GM23248 (cell line): ENCODE data around the gene ZMYND11. TPM values are rescaled to one million over a fixed set of nuclear protein-coding genes. Genes with fewer than 3 reads are reported as not detected.

Experiments
- DNase-seq: peaks from one replicate; pipeline ENCODE4 v3.0.0-alpha.2; 2015
- H2AFZ ChIP-seq: fragments of 200-600 bp; sonication (generic); 2 replicates; pipeline ENCODE4 v1.6.1; 2016; ENCODE audit warnings: antibody characterized with exemption
- H3F3A ChIP-seq: fragments of 200-600 bp; sonication (generic); 2 replicates; pipeline ENCODE4 v1.6.1; 2016; ENCODE audit warnings: mild to moderate bottlenecking, antibody characterized with exemption, mixed run types; ENCODE audit not compliant: insufficient read depth
- H3K27ac ChIP-seq: fragments of 200-600 bp; sonication (generic); 2 replicates; pipeline ENCODE4 v1.5.1; 2016; ENCODE audit warnings: mild to moderate bottlenecking
- H3K27me3 ChIP-seq: fragments of 200-600 bp; sonication (generic); replicated peaks from 2 replicates; pipeline ENCODE4 v1.6.1; 2016; ENCODE audit warnings: mild to moderate bottlenecking; ENCODE audit not compliant: insufficient read depth
- H3K36me3 ChIP-seq: fragments of 200-600 bp; sonication (generic); 2 replicates; pipeline ENCODE4 v1.6.1; 2016; ENCODE audit warnings: low read depth, mild to moderate bottlenecking
- H3K4me1 ChIP-seq: fragments of 200-600 bp; sonication (generic); 2 replicates; pipeline ENCODE4 v1.6.1; 2016; ENCODE audit warnings: mild to moderate bottlenecking; ENCODE audit not compliant: insufficient read depth
- H3K4me2 ChIP-seq: fragments of 200-600 bp; sonication (generic); one replicate; pipeline ENCODE4 v1.6.1; 2016; ENCODE audit warnings: mild to moderate bottlenecking; ENCODE audit not compliant: unreplicated experiment
- H3K4me3 ChIP-seq: fragments of 200-600 bp; sonication (generic); 2 replicates; pipeline ENCODE4 v1.5.1; 2016; ENCODE audit warnings: mild to moderate bottlenecking
- H3K79me2 ChIP-seq: fragments of 200-600 bp; sonication (generic); 2 replicates; pipeline ENCODE4 v1.6.1; 2016; ENCODE audit warnings: mild to moderate bottlenecking; ENCODE audit not compliant: insufficient read depth
- H3K9ac ChIP-seq: fragments of 200-600 bp; sonication (generic); 2 replicates; pipeline ENCODE4 v1.6.1; 2016; ENCODE audit warnings: mild to moderate bottlenecking
- H3K9me2 ChIP-seq: fragments of 200-600 bp; sonication (generic); 2 replicates; pipeline ENCODE4 v1.6.1; 2016; ENCODE audit warnings: mixed run types, mild to moderate bottlenecking, moderate library complexity; ENCODE audit not compliant: insufficient read depth
- H3K9me3 ChIP-seq: fragments of 200-600 bp; sonication (generic); one replicate; pipeline ENCODE4 v1.6.1; 2017; ENCODE audit warnings: low read depth
- H4K20me1 ChIP-seq: fragments of 200-600 bp; sonication (generic); 2 replicates; pipeline ENCODE4 v1.6.0; 2016; ENCODE audit not compliant: insufficient read depth
- EZH2 ChIP-seq: fragments of 200-600 bp; sonication (generic); IDR thresholded peaks from 2 replicates; pipeline ENCODE4 v1.6.1; 2018; ENCODE audit warnings: antibody characterized with exemption, mild to moderate bottlenecking; ENCODE audit not compliant: insufficient read depth, poor library complexity, severe bottlenecking
- EZH2phosphoT487 ChIP-seq: fragments of 200-600 bp; sonication (generic); IDR thresholded peaks from 2 replicates; pipeline ENCODE4 v1.6.1; 2018; ENCODE audit warnings: antibody characterized with exemption, moderate library complexity, mild to moderate bottlenecking, low read depth; ENCODE audit not compliant: insufficient read depth
- WGBS, 2 experiments: methylation state at CpG; one replicate each; pipeline ENCODE4 v1.1.6; 2015 to 2017; ENCODE audit warnings: low lambda C conversion rate in 2 of 2, low coverage in 1 of 2; ENCODE audit errors: missing lambda C conversion rate in 2 of 2; 5-methylcytosine and 5-hydroxymethylcytosine counted together
- in situ Hi-C: fragments of 300-500 bp; cut with MboI; formaldehyde crosslinking; loops from 2 replicates; pipeline ENCODE4 v1.15.0; 2020
- polyA plus RNA-seq: library from polyadenylated mRNA; unstranded; fragments of >200 nt; fragmentation: Nextera tagmentation; extraction: Ambion mirVana; gene quantifications from 2 replicates; pipeline ENCODE4 v1.2.1, GENCODE V29; 2016
- total RNA-seq: library from RNA; depleted of rRNA; stranded (reverse); fragments of >200 nt; shearing (Covaris generic); gene quantifications from 2 replicates; pipeline ENCODE4 v1.2.3, GENCODE V29; 2014

ZMYND11 gene
- total and polyA plus RNA-seq, 2 experiments from 2014 or later, result 47.1 to 63.4 TPM

GRCh38 chr10:124874-125273, 10.4 kb upstream of the ZMYND11 start:
- no peaks in the 10 kb centered on the region for H4K20me1 ChIP-seq
- 87 to 92% methylated on average over 1 of the region's 1 CpG for WGBS, 2 experiments
- in situ Hi-C loops, result no loop called here
- H2AFZ ChIP-seq, result no peak overlapping the region
- H3K36me3 ChIP-seq, result no peaks in the 10 kb centered on the region
- TF ChIP-seq EZH2phosphoT487, result no peak
- no peak for TF ChIP-seq EZH2
- no peak overlapping the region for H3K4me3 ChIP-seq
- no peaks in the 10 kb centered on the region for H3K27me3 ChIP-seq
- no peak overlapping the region for H3K4me2 ChIP-seq
- no peaks in the 10 kb centered on the region for H3K4me1 ChIP-seq
- H3F3A ChIP-seq, result peaks cover 9% of the 10 kb centered on the region; the same call in 1 of the 2 replicates
- H3K27ac ChIP-seq, result no peak overlapping the region
- H3K9me2 ChIP-seq, result peaks cover 4% of the 10 kb centered on the region; the same call in 1 of the 2 replicates
- DNase-seq, result no peak
- no peaks in the 10 kb centered on the region for H3K9me3 ChIP-seq
- H3K79me2 ChIP-seq, result no peaks in the 10 kb centered on the region
- H3K9ac ChIP-seq, result no peak overlapping the region

GRCh38 chr10:127612-128432, 7.4 kb upstream of the ZMYND11 start:
- DNase-seq, result no peak
- in situ Hi-C loops, result no loop called here
- Histone ChIP-seq H3K27me3 (no peaks in the 10 kb centered on the region), H4K20me1 (no peaks in the 10 kb centered on the region), H3K4me3 (no peak overlapping the region), H3K27ac (no peak overlapping the region), H3F3A (peaks cover 11% of the 10 kb centered on the region), H3K4me1 (peaks cover 5% of the 10 kb centered on the region), H3K9me2 (peaks cover 4% of the 10 kb centered on the region; the same call in 1 of the 2 replicates), H3K36me3 (no peaks in the 10 kb centered on the region), H2AFZ (no peak overlapping the region), H3K9me3 (no peaks in the 10 kb centered on the region), H3K4me2 (no peak overlapping the region), H3K9ac (no peak overlapping the region), H3K79me2 (no peaks in the 10 kb centered on the region)
- WGBS, 2 experiments, result 95 to 98% methylated on average over 9 of the region's 9 CpGs
- TF ChIP-seq EZH2phosphoT487 (no peak), EZH2 (no peak)

GRCh38 chr10:129810-130209, 5.4 kb upstream of the ZMYND11 start:
- Histone ChIP-seq H3K79me2 (0 out of 2 replicates have a peak, but pooled peaks cover 8% of the 10 kb centered on the region), H3K27me3 (no peaks in the 10 kb centered on the region), H3K9me2 (no peaks in the 10 kb centered on the region), H3K4me3 (no peak overlapping the region), H3K9ac (no peak overlapping the region), H3K9me3 (no peaks in the 10 kb centered on the region), H4K20me1 (no peaks in the 10 kb centered on the region), H3K36me3 (no peaks in the 10 kb centered on the region), H3K4me2 (no peak overlapping the region), H3K27ac (no peak overlapping the region), H3K4me1 (peaks cover 20% of the 10 kb centered on the region), H2AFZ (no peak overlapping the region), H3F3A (peaks cover 25% of the 10 kb centered on the region)
- WGBS, 2 experiments, result 13 to 20% methylated on average over 4 of the region's 4 CpGs
- DNase-seq, result peak; percentile 18
- in situ Hi-C loops, result no loop called here
- TF ChIP-seq EZH2 (no peak), EZH2phosphoT487 (no peak)

DNA sequence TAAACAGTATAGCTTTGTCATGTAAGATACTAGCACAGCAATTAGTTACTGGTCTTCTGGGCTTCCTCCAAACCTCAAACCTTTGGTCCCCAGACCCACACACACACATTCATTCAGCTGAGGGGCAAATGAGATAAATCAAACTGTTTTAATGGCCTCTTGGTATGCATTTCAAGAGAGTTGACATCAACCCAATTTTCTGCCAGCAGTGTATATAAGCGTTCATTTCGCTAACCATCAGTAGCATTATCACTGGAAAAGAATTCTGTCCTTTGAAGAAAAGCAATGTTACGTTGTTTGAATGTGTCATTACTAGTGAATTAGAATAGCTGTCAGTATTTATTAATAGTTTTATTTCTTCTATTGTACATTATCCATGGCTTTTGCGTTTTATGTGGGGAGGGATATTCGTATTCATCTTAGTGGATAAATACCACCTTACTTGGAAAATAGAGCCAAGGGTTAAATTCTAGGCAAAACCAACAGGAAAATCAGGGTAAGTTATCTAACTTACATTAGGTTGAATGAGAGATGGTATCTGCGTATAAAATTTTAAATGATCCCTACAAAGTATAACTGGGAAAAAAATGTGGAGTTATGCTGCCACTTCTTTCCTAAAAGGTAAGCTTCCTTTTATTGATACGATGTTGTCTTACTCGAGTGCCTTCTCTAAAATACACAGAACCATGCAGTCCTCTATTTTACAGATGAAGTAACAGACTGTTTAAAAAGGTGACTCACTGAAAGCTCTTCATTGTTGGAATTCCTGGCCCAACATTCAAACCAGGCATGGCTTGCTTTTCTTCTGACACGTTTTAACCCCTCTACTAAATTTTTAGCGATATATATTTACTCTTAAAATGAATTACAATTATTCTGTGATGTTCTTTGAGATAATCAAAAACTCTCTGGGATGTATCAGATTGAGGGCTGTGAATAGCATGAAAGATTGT, 2.0 kb upstream of the ZMYND11 start:
- TF ChIP-seq EZH2phosphoT487, result no peak
- no peak for TF ChIP-seq EZH2
- peaks cover 38% of the 10 kb centered on the region for H3K4me1 ChIP-seq
- H3K4me2 ChIP-seq, result peak overlapping the region; percentile 83
- DNase-seq, result peak; percentile 89
- H3K9me2 ChIP-seq, result no peaks in the 10 kb centered on the region
- WGBS, 2 experiments, result 45 to 52% methylated on average over 10 of the region's 10 CpGs
- H3K4me3 ChIP-seq, result peak overlapping the region; percentile 80
- H2AFZ ChIP-seq, result peak overlapping the region; percentile 90
- no peaks in the 10 kb centered on the region for H3K27me3 ChIP-seq
- in situ Hi-C loops, result no loop called here
- H4K20me1 ChIP-seq, result peaks cover 10% of the 10 kb centered on the region; the same call in 1 of the 2 replicates
- peak overlapping the region; percentile 29 for H3K27ac ChIP-seq
- peaks cover 31% of the 10 kb centered on the region for H3K79me2 ChIP-seq
- peaks cover 38% of the 10 kb centered on the region for H3F3A ChIP-seq
- no peaks in the 10 kb centered on the region for H3K9me3 ChIP-seq
- H3K36me3 ChIP-seq, result no peaks in the 10 kb centered on the region
- peak overlapping the region; percentile 90; the same call in 1 of the 2 replicates for H3K9ac ChIP-seq
